ENCODE measurements around the gene VAV2. TPM values are rescaled to one million over a fixed set of nuclear protein-coding genes. Genes with fewer than 3 reads are reported as not detected.

VAV2 gene
- total and polyA plus RNA-seq, 9 of the 15 experiments (the other 6 are each of a cell fraction or from before 2014, with no cell fraction given) = 0.01 to 2.7 (median 1.0) TPM; not detected in 1

GRCh38 chr9:133843250-133843649 is 148.9 kb downstream of the VAV2 start:
- H3K4me3 ChIP-seq = no peak overlapping the region
- in situ Hi-C loops (cut with MboI) (no loop called here), intact Hi-C loops (cut with micrococcal nuclease) (no loop called here)
- H3K4me1 ChIP-seq (replicated peaks in 1 of 2; ENCODE audit: control insufficient read depth in 2 of 2, insufficient read depth in 2 of 2, low read length in 2 of 2) = peaks cover 0 to 6% of the 10 kb centered on the region in 2 experiments; a peak in 2 of 5 replicates
- H3K9me3 ChIP-seq (replicated peaks; ENCODE audit: control insufficient read depth, insufficient read depth, low read depth, low read length) = no peaks in the 10 kb centered on the region
- TF ChIP-seq, protein P1, sequence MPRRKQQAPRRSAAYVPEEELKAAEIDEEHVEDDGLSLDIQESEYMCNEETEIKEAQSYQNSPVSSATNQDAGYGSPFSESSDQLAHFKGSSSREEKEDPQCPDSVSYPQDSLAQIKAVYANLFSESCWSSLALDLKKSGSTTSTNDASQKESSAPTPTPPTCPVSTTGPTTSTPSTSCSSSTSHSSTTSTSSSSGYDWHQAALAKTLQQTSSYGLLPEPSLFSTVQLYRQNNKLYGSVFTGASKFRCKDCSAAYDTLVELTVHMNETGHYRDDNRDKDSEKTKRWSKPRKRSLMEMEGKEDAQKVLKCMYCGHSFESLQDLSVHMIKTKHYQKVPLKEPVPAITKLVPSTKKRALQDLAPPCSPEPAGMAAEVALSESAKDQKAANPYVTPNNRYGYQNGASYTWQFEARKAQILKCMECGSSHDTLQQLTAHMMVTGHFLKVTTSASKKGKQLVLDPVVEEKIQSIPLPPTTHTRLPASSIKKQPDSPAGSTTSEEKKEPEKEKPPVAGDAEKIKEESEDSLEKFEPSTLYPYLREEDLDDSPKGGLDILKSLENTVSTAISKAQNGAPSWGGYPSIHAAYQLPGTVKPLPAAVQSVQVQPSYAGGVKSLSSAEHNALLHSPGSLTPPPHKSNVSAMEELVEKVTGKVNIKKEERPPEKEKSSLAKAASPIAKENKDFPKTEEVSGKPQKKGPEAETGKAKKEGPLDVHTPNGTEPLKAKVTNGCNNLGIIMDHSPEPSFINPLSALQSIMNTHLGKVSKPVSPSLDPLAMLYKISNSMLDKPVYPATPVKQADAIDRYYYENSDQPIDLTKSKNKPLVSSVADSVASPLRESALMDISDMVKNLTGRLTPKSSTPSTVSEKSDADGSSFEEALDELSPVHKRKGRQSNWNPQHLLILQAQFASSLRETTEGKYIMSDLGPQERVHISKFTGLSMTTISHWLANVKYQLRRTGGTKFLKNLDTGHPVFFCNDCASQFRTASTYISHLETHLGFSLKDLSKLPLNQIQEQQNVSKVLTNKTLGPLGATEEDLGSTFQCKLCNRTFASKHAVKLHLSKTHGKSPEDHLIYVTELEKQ (CRISPR knock-in tag; IDR thresholded peaks at IDR 0.05) = no peak
- TF ChIP-seq ZNF121 (CRISPR knock-in tag; conservative IDR thresholded peaks at IDR 0.05) = peak; percentile 61
- no peak overlapping the region for H3K9ac ChIP-seq (ENCODE audit: insufficient read depth in 1 of 2, low read depth in 2 of 2, low read length in 2 of 2)
- H3K27ac ChIP-seq (ENCODE audit: extremely low read depth, low read depth, low read length) = no peak overlapping the region
- no peak for ATAC-seq
- FAIRE-seq = no peak
- no peak overlapping the region for H3K4me2 ChIP-seq (ENCODE audit: insufficient read depth, low read length)
- peaks cover 12 to 70% of the 10 kb centered on the region in 2 experiments for H3K27me3 ChIP-seq (ENCODE audit: control insufficient read depth in 2 of 2, insufficient read depth in 2 of 2, low read length in 2 of 2)
- peaks cover 27% of the 10 kb centered on the region for H4K20me1 ChIP-seq (replicated peaks; ENCODE audit: control insufficient read depth, insufficient read depth, low read length)
- WGBS (ENCODE audit: insufficient coverage, low coverage, missing lambda C conversion rate) = 34% methylated on average over 5 of the region's 5 CpGs
- H3K36me3 ChIP-seq (ENCODE audit: control insufficient read depth, insufficient read depth, low read length) = no peaks in the 10 kb centered on the region
- ChIA-PET CTCF (ENCODE audit: low intra/inter-chr PET ratio) (no interaction called here), POLR2A (no interaction called here)
- H3K9me1 ChIP-seq (ENCODE audit: control insufficient read depth, insufficient read depth, low read length) = no peaks in the 10 kb centered on the region
- BruUV-seq (replicated peaks) = no TSS peak
- H2AFZ ChIP-seq (ENCODE audit: low read depth, low read length) = no peak overlapping the region
- DNase-seq (ENCODE audit: extremely low read depth in 1 of 4, low spot score in 3 of 4) = no peak
- no peaks in the 10 kb centered on the region for H3K79me2 ChIP-seq (ENCODE audit: control insufficient read depth, insufficient read depth, low read length)

All from K562 (cell line).